ENCODE measurements around the gene CIRBP.
"Not testable (repeated sequence)": the region's sequence is repeated elsewhere in the genome, so short reads cannot be mapped to it uniquely, and the experiment has no call there.

Gene CIRBP

DNA sequence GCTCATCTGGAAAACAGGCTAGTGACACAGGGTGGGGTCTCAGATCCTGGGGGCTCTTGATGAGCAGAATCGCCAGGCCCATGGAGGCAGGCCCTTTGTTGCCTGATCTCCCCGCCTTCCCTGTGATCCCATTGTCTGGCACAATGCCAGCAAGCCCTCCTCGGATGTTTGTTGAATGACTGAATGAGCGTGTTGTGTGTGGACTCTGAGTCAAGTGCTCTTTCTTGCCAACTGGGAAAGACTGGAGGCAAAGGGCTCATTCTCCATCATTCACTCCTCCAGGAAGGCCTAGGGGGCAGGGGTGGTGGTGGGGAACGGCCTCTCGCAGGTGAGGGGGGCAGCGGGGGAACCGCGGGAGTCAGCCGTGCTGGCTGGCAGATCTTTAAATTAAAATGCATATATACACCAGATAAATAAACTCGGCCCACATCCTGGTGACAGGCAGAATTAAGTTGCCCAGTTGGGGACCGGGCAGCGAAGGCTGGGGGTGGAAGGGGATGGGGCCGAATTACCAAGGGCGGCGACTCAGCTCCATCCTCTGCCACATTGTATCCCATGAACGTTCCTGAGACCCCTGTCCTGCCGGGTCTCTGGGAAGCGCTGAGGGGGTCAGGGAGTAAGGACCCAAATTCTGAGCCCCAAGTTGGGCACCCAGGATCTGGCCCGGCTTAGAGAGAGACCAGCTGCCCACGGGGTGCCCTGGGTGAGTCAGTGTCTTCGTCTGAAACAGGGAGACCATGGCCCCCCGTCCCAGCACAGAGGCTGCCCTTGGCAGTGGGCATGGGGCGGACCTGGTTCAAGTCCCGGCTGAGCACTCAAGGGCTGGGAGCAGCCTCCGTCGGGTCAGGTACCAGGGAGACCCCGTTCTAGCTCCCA lies 41.1 kb downstream of the CIRBP start:
- no peak overlapping the region for H3K4me3 Mint-ChIP-seq
- H3K36me3 Mint-ChIP-seq: no peaks in the 10 kb centered on the region
- peaks cover 11 to 28% of the 10 kb centered on the region in 2 donors for H3K27me3 Mint-ChIP-seq
- DNase-seq: no peak
- no peaks in the 10 kb centered on the region for H3K4me1 Mint-ChIP-seq
- H3K9me3 Mint-ChIP-seq: no peaks in the 10 kb centered on the region
- H3K27ac Mint-ChIP-seq: no peak overlapping the region
- no peak for ATAC-seq (replicated peaks)

DNA sequence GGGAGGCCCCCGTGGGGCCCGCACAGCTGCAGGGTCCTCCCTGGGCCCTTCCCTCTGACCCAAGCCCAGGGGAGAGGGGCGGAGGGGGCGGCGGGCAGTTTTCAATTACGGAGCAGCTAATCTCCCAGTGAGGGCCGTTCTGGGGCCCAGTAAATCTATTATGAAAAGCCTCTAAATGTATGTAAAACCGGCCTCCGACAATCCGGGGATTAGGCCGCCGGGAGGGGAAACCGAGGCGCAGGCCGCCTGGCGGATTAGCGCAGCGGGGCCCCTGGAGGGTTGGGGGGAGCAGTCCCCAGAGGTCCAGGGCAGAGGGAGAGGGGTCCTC lies 41.7 kb downstream of the CIRBP start:
- ATAC-seq (replicated peaks) (no peak), DNase-seq (no peak)
- Mint-ChIP-seq H3K36me3 (no peaks in the 10 kb centered on the region), H3K9me3 (no peaks in the 10 kb centered on the region), H3K27me3 (peaks cover 14 to 32% of the 10 kb centered on the region in 2 donors), H3K4me3 (no peak overlapping the region), H3K27ac (no peak overlapping the region), H3K4me1 (no peaks in the 10 kb centered on the region)

DNA sequence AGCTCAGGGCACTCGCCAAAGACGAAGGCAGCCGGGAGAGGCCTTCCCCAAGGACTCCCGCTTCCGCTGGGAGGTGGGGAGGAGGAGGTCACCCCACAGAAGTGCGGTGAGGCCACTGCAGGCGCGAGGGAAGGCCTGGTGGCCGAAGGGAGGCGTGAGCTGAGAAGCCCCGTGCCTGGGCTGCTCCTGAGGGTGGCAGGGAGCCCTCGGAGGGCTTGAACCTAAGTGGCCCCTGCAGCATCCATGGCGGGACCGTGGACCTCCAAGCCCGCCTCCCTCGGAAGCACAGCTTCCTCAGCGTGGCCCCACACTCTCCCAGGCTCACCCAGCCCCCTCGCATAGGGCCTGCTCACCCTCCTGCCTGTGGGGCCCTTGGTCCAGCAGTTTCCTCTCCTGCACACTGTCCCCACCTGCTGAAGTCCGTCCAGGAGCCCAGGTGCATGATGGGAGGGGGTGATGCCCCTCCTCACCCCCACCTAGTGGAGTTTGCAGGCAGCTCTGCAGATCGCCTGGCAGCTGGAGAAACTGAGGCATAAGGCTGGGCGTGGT lies 42.5 kb downstream of the CIRBP start:
- no peak overlapping the region for H3K27ac Mint-ChIP-seq
- no peaks in the 10 kb centered on the region for H3K36me3 Mint-ChIP-seq
- H3K27me3 Mint-ChIP-seq: peaks cover 17 to 37% of the 10 kb centered on the region in 2 donors
- DNase-seq: no peak
- ATAC-seq (replicated peaks): no peak
- H3K4me3 Mint-ChIP-seq: no peak overlapping the region
- H3K9me3 Mint-ChIP-seq: no peaks in the 10 kb centered on the region
- no peaks in the 10 kb centered on the region for H3K4me1 Mint-ChIP-seq

DNA sequence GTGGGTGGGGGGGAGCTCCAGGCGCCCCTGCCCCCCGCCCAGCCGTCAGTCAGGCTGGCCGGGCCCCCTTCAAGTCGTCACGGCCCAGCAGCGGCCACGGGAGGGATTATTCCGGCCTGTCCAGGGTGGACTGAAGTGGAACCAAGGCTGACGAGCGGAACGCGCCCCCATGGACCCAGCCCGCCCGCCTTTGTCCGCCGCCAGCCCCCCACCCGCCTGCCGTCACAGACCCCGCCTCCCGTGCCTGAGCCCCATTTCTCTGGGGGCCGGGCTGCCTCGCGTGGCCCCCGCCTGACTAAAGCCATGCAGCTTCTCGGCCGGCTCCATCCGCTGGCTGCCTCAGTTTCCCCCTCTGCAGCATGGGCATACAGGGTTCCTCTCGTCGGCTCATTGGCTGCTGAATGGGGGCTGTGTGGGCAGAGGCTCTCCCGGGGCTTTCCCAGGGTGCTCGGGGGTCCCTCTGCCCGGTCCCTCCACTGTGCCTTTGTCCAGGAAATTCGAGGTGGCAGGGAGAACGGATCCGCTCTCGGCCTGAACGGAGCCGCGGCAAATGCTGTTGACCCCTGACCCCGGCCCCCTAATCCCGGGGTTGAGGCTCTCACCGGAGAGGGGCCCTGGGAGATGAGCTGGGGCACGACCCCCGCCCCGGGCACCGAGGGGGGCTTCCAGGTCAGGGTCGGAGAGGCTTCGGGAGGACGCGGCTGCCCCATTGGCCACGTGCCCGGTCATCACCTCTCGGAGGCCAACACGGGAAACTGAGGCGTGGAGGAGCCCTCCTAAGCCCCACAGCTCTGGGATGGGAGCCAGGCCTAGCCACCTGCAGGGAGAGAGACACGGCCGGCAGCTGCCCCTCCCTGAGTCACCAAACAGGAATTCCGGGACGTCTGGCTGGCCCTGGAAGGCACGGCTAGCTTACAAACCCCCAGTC lies 43.9 kb downstream of the CIRBP start:
- no peak for DNase-seq
- no peak for ATAC-seq (replicated peaks)
- H3K4me3 Mint-ChIP-seq: no peak overlapping the region
- H3K27ac Mint-ChIP-seq: no peak overlapping the region
- H3K4me1 Mint-ChIP-seq: no peaks in the 10 kb centered on the region
- no peaks in the 10 kb centered on the region for H3K36me3 Mint-ChIP-seq
- H3K27me3 Mint-ChIP-seq: peaks cover 26 to 51% of the 10 kb centered on the region in 2 donors
- H3K9me3 Mint-ChIP-seq: no peaks in the 10 kb centered on the region

DNA sequence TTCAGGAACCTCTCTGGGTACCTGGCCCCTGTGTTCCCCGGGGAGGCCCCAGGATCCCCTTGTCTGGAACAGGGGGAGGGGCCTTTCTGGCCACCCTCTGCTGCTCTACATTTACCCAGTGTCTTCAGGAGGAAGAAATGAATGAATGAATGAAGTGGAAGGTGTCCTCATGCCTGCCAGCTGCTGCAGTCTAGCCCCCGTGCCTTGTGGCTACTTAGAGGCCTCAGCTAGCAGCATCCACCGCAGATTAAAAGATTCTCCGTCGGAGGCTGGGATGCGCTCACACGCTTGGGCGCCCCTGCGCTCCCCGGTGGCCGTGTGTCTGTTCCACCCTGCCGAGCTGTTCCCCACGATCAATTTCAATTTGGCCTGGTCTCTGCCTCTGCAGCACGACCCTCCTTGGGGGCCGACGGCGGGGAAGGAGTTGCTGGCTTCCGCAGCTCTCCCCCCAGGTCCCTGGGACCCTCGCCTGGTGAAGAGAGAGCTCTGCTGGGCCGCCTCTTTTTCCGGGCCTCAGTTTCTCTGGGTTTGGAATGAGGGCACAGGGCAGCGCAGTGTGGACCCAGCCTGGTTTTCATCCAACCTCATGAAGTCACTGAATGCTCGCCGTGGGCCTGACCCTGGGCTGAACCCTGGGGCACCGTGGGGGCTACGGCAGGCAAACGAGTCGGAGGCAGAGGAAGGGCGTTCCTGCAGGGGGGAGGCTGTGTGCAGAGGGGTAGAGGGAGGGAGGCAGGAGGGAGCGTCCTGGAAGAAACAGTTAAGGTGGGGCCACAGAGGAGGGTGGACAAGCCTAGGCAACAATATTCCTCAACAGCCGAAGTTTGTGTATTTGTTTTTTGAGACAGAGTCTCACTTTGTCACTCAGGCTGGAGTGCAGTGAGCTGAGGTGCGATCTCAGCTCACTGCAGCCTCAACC lies 44.8 kb downstream of the CIRBP start:
- ATAC-seq (replicated peaks): no peak
- Mint-ChIP-seq H3K36me3 (no peaks in the 10 kb centered on the region), H3K4me1 (no peaks in the 10 kb centered on the region)

DNA sequence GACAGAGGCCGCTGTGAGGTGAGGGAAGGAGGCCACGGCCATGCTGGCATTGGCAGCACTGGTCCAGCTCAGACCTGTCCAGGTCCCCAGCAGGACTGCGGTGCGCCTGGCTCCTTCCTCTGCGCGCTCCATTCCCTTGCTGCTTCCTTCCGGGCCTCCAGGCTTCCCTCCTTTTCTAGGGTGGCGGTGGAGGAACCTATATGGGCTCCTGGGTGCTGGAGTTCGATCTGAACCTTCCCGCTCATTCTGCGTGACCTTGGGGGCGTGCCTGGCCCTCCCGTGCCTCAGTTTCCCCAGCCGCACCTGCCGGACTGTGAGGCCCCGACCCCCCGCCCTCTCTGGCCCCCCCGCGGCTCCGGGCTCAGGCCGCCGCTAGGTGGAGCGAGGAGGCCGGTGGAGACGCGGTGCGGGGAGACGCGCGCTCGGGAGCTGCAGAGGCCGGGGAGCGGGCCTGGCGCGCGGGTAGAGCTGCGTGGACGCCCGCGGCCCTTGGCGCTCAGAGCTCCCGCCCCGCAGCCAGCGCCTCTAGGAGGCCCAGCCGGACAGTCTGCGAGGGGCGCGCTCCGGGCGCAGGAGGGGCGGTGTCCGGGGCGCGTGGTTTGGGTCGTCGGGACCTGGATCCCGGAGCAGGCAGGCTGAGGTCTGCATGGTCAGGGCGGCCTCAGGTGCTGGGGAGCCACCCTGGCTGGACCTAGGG lies 46.5 kb downstream of the CIRBP start:
- DNase-seq (peak; percentile 35), ATAC-seq (replicated peaks) (peak; percentile 81 to 82)
- no peaks in the 10 kb centered on the region for H3K4me1 Mint-ChIP-seq
- H3K4me3 Mint-ChIP-seq: no peak overlapping the region
- peaks cover 36 to 42% of the 10 kb centered on the region in 2 donors for H3K27me3 Mint-ChIP-seq
- H3K9me3 Mint-ChIP-seq: no peaks in the 10 kb centered on the region
- no peaks in the 10 kb centered on the region for H3K36me3 Mint-ChIP-seq
- no peak overlapping the region for H3K27ac Mint-ChIP-seq

More for the DNA sequence above, 44.8 kb downstream of the CIRBP start:
- Mint-ChIP-seq H3K9me3 (no peaks in the 10 kb centered on the region), H3K27me3 (peaks cover 31 to 54% of the 10 kb centered on the region in 2 donors), H3K4me3 (no peak overlapping the region), H3K27ac (no peak overlapping the region)
- no peak for DNase-seq

DNA sequence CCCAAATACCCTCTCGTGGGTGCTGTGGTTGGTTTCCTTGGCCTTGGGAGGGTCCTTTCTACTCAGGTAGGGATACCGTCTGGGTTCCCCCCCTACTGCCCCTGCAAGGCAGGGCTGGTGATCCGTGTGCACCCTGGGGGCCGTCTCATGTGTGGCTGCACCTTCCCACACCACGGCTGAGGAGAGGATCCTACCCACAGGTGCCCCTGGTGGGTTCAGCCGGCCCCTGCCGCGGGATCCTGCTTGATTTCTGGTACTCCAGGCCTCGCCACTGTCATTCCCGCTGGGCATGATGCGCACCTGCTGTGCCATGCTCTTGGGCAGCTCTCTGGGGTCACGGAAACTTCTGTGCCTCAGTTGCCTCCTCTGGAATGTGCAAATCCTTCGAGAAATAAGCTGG lies 47.3 kb downstream of the CIRBP start:
- no peaks in the 10 kb centered on the region for H3K36me3 Mint-ChIP-seq
- no peak overlapping the region for H3K27ac Mint-ChIP-seq
- H3K9me3 Mint-ChIP-seq: no peaks in the 10 kb centered on the region
- no peak overlapping the region for H3K4me3 Mint-ChIP-seq
- no peaks in the 10 kb centered on the region for H3K4me1 Mint-ChIP-seq
- no peak for ATAC-seq (replicated peaks)
- no peak for DNase-seq
- peaks cover 39 to 46% of the 10 kb centered on the region in 2 donors for H3K27me3 Mint-ChIP-seq

DNA sequence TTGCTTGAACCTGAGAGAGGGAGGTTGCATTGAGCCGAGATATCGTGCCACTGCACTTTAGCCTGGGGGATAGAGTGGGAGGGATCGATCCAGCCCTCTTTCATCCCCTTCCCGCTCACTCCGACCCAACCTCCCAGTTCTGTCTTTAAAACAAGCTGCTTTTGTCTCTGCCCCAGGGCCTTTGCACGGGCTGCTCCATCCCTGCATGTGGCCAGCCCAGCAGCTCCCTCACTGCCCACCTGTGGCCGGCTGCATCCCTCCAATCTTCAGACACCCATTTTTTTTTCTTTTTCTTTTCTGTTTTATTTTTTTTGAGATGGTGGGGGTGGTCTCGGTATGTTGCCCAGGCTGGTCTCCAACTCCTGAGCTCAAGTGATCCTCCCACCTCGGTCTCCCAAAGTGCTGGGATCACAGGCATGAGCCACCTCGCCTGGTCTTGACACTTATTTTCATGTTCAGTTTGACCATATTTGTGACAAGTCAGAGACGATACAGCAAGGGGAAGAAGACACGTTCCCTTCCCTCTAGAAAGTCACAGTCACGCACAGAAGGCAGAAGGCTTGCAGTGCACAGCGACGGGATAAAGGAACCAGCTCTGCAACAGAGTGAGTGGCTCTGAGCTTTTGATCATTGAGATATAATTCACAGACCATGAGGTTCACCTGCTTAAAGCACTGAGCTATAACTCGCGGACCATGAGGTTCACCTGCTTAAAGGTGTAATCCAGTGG lies 48.3 kb downstream of the CIRBP start:
- no peaks in the 10 kb centered on the region for H3K9me3 Mint-ChIP-seq
- H3K4me1 Mint-ChIP-seq: peaks cover 0 to under 1% of the 10 kb centered on the region in 2 donors
- DNase-seq (no peak), ATAC-seq (replicated peaks) (no peak)
- no peaks in the 10 kb centered on the region for H3K36me3 Mint-ChIP-seq
- no peak overlapping the region for H3K27ac Mint-ChIP-seq
- H3K4me3 Mint-ChIP-seq: no peak overlapping the region
- H3K27me3 Mint-ChIP-seq: peaks cover 42 to 56% of the 10 kb centered on the region in 2 donors

DNA sequence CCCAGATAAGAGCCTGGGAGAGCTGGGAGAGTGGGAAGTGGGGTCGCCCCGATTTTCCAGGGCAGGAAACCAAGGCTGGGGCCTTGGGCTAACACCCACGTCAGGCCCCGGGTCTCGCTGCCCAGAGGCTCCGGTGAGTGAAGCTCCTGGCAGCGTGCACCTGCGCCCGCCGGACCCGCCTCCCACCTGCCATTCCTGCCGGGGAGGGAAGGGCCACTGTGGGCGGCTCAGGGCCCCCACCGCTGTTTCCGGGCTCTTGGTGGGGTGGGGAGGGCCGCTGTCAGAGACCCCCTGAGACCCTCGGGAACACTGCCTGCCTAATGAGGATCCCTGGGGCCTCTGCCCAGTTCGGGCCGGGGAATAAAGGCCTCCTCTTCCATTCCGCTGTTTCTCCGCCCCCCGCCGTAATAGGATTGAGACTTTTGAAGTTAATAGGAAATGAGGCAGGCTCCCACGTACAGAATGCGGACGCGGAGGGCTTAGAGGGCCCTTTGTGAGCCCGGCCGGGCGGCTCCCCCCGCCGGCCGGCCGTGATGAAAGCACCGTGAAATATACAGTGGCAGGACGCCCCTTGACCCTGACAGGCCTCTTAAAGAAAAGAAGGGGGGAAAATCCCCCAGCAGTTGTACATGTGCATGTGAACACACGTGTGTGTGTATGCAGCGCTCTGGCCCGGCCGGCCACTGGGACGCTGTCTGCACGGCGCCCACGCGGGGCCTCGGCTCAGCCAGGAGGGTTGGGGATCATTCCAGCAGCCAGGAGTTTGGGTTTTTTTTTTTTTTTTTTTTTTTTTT lies 49.7 kb downstream of the CIRBP start:
- Mint-ChIP-seq H3K27ac (no peak overlapping the region), H3K4me3 (no peak overlapping the region), H3K36me3 (no peaks in the 10 kb centered on the region), H3K27me3 (peaks cover 43 to 63% of the 10 kb centered on the region in 2 donors), H3K9me3 (no peaks in the 10 kb centered on the region), H3K4me1 (peaks cover 0 to 4% of the 10 kb centered on the region in 2 donors)
- DNase-seq (no peak), ATAC-seq (replicated peaks) (no peak)

DNA sequence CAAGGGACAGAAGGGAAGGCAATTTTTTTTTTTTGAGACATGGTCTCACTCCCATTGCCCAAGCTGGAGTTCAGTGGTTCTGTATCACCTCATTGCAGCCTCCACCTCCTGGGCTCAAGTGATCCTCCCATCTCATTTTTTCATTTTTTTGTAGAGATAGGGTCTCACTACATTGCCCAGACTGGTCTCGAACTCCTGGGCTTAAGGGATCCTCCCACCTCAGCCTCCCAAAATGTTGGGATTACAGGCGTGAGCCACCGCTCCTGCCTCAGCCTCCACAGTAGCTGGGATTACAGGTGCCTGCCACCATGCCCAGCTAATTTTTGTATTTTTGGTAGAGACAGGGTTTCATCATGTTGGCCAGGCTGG lies 51.1 kb downstream of the CIRBP start:
- not testable (repeated sequence) for DNase-seq; ATAC-seq (replicated peaks); H3K27ac Mint-ChIP-seq; H3K9me3 Mint-ChIP-seq; H3K4me3 Mint-ChIP-seq; H3K36me3 Mint-ChIP-seq
- Mint-ChIP-seq H3K27me3 (peaks cover 47 to 65% of the 10 kb centered on the region in 2 donors), H3K4me1 (peaks cover 4 to 10% of the 10 kb centered on the region in 2 donors)

DNA sequence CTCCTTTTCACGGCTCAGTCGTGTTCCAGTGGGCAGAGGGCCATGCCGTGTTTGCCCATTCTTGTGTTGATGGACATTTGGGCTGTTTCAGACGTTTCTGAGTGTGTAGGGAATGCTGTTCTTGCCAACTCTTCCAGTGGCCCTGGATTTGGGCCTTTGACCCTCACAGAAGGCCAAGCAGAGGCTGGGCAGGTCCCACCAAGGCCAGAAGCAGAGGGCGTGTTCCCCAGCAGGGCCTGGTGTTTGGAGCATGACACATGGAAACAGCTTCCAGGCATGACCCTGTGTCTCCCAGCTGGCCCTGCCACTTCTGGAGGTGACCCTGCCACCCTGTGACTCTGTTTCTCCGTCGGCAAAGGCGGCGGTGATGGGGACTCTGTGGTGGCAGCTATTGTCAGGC lies 52.4 kb downstream of the CIRBP start:
- Mint-ChIP-seq H3K27ac (no peak overlapping the region), H3K27me3 (peaks cover 44 to 63% of the 10 kb centered on the region in 2 donors), H3K36me3 (peaks cover 0 to 1% of the 10 kb centered on the region in 2 donors), H3K4me3 (no peak overlapping the region), H3K4me1 (peaks cover 4 to 14% of the 10 kb centered on the region in 2 donors), H3K9me3 (no peaks in the 10 kb centered on the region)
- DNase-seq (no peak), ATAC-seq (replicated peaks) (no peak)

Measured in stimulated activated naive B cell treated with anti-CD40 and anti-IgM and Interleukin-4, amounts not matched to agents 10 μg/mL and 1 μg/mL and 100 μg/mL, for 72 hours (primary cell).